ENCODE results near the gene AP2A2. TPM values are rescaled to one million over a fixed set of nuclear protein-coding genes. Genes with fewer than 3 reads are reported as not detected.

Gene AP2A2
- polyA plus RNA-seq, 1 experiment, result 76.5 TPM

GRCh38 chr11:914204-914603 is 11.5 kb upstream of the AP2A2 start:
- POLR2A ChIA-PET, result no interaction called here
- no peak for DNase-seq (ENCODE audit: low read depth)
- Histone ChIP-seq H3K4me3 (ENCODE audit: low read depth, low read length) (no peak overlapping the region), H3K27me3 (ENCODE audit: control insufficient read depth, insufficient read depth, low read length) (no peaks in the 10 kb centered on the region), H3K36me3 (ENCODE audit: control insufficient read depth, insufficient read depth, low read length) (no peaks in the 10 kb centered on the region)
- no peak for TF ChIP-seq CTCF (IDR thresholded peaks at IDR 0.05; ENCODE audit: insufficient read depth, low read depth, low read length)
- CTCF ChIA-PET, result no interaction called here

GRCh38 chr11:914747-915501 is 10.7 kb upstream of the AP2A2 start:
- no peak for TF ChIP-seq CTCF (IDR thresholded peaks at IDR 0.05; ENCODE audit: insufficient read depth, low read depth, low read length)
- Histone ChIP-seq H3K4me3 (ENCODE audit: low read depth, low read length) (no peak overlapping the region), H3K36me3 (ENCODE audit: control insufficient read depth, insufficient read depth, low read length) (no peaks in the 10 kb centered on the region), H3K27me3 (ENCODE audit: control insufficient read depth, insufficient read depth, low read length) (no peaks in the 10 kb centered on the region)
- CTCF ChIA-PET, result interaction anchor here (1.9 kb wide), 1 partner anchor 10 kb away, joined by 7 read pairs; no protein-coding TSS in a partner anchor
- POLR2A ChIA-PET, result no interaction called here
- no peak for DNase-seq (ENCODE audit: low read depth)

- Histone ChIP-seq H3K4me3 (ENCODE audit: low read depth, low read length) (no peak overlapping the region), H3K27me3 (ENCODE audit: control insufficient read depth, insufficient read depth, low read length) (no peaks in the 10 kb centered on the region), H3K36me3 (ENCODE audit: control insufficient read depth, insufficient read depth, low read length) (no peaks in the 10 kb centered on the region)
- DNase-seq (ENCODE audit: low read depth), result no peak
- TF ChIP-seq CTCF (IDR thresholded peaks at IDR 0.05; ENCODE audit: insufficient read depth, low read depth, low read length), result no peak
- ChIA-PET CTCF (no interaction called here), POLR2A (no interaction called here)
Observed at GRCh38 chr11:917426-917825, 8.2 kb upstream of the AP2A2 start.

- H3K36me3 ChIP-seq (ENCODE audit: control insufficient read depth, insufficient read depth, low read length), result no peaks in the 10 kb centered on the region
- DNase-seq (ENCODE audit: low read depth), result no peak
- no peaks in the 10 kb centered on the region for H3K27me3 ChIP-seq (ENCODE audit: control insufficient read depth, insufficient read depth, low read length)
- CTCF ChIA-PET, result interaction anchor here (0.9 to 1.3 kb wide), 2 partner anchors 76 to 129 kb away, joined by 4 read pairs; no protein-coding TSS in a partner anchor
- no peak for TF ChIP-seq CTCF (IDR thresholded peaks at IDR 0.05; ENCODE audit: insufficient read depth, low read depth, low read length)
- POLR2A ChIA-PET, result no interaction called here
- H3K4me3 ChIP-seq (ENCODE audit: low read depth, low read length), result no peak overlapping the region
Observed at GRCh38 chr11:921921-922678, 3.6 kb upstream of the AP2A2 start.

- Histone ChIP-seq H3K36me3 (ENCODE audit: control insufficient read depth, insufficient read depth, low read length) (peaks cover 4% of the 10 kb centered on the region; the same call in 1 of the 2 replicates), H3K27me3 (ENCODE audit: control insufficient read depth, insufficient read depth, low read length) (no peaks in the 10 kb centered on the region), H3K4me3 (ENCODE audit: low read depth, low read length) (no peak overlapping the region)
- POLR2A ChIA-PET, result no interaction called here
- CTCF ChIA-PET, result interaction anchor here (0.6 to 2.4 kb wide), 4 partner anchors 8 to 560 kb away, joined by 5 to 7 read pairs (median 6); no protein-coding TSS in a partner anchor
- no peak for TF ChIP-seq CTCF (IDR thresholded peaks at IDR 0.05; ENCODE audit: insufficient read depth, low read depth, low read length)
- no peak for DNase-seq (ENCODE audit: low read depth)
Observed at GRCh38 chr11:923691-924405, 1.8 kb upstream of the AP2A2 start.

All from BJ (cell line).